Activated CD4-positive, alpha-beta T cell treated with anti-CD3 and anti-CD28 coated beads, Interleukin-2, amount 10 ng/mL, durations not matched to agents 7 days and 5 days (primary cell): ENCODE measurements around the gene RHBG. TPM values are rescaled to one million over a fixed set of nuclear protein-coding genes. Genes with fewer than 3 reads are reported as not detected.

Experiments
- CTCF ChIA-PET: fragments of 350-600 bp; sonication (Branson Sonifier 250); formaldehyde crosslinking; loops from one replicate; lab custom pipeline; 2021; ENCODE audit warnings: antibody characterized with exemption; lab: Charles Lee
- POLR2A ChIA-PET: fragments of 350-600 bp; sonication (Branson Sonifier 250); formaldehyde crosslinking; loops from one replicate; lab custom pipeline; 2021; ENCODE audit warnings: antibody characterized with exemption; lab: Charles Lee
- DNase-seq: peaks from one replicate; pipeline ENCODE4 v3.0.0-alpha.2; 2020
- H3K27ac Mint-ChIP-seq: one replicate; pipeline ENCODE4 v1.8.0; 2021; ENCODE audit warnings: mild to moderate bottlenecking, moderate library complexity, mixed read lengths
- H3K27me3 Mint-ChIP-seq: one replicate; pipeline ENCODE4 v1.8.0; 2021; ENCODE audit warnings: mixed read lengths
- H3K36me3 Mint-ChIP-seq: one replicate; pipeline ENCODE4 v1.8.0; 2021; ENCODE audit warnings: low read depth, mixed read lengths
- H3K4me1 Mint-ChIP-seq: one replicate; pipeline ENCODE4 v1.8.0; 2021; ENCODE audit warnings: mixed read lengths
- H3K4me3 Mint-ChIP-seq: one replicate; pipeline ENCODE4 v1.8.0; 2021; ENCODE audit warnings: mild to moderate bottlenecking, moderate library complexity, mixed read lengths
- H3K9me3 Mint-ChIP-seq: one replicate; pipeline ENCODE4 v1.8.0; 2021; ENCODE audit warnings: mixed read lengths
- total RNA-seq, 2 experiments: library from RNA; stranded (reverse); gene quantifications; one replicate each; pipeline ENCODE4 v1.2.3, GENCODE V29; 2021

The RHBG gene
- total RNA-seq, 2 experiments from 2014 or later = not detected

GRCh38 chr1:156379420-156380165, 10.6 kb downstream of the RHBG start:
- Mint-ChIP-seq H3K27me3 (peaks cover 2% of the 10 kb centered on the region), H3K4me1 (no peaks in the 10 kb centered on the region), H3K4me3 (no peak overlapping the region), H3K9me3 (no peaks in the 10 kb centered on the region), H3K36me3 (no peaks in the 10 kb centered on the region), H3K27ac (no peak overlapping the region)
- DNase-seq = no peak
- ChIA-PET POLR2A (no interaction called here), CTCF (interaction anchor here (0.9 to 1.4 kb wide), 2 partner anchors 15 to 66 kb away, joined by 3 to 5 read pairs; no protein-coding TSS in a partner anchor)

- Mint-ChIP-seq H3K9me3 (no peaks in the 10 kb centered on the region), H3K36me3 (no peaks in the 10 kb centered on the region), H3K4me3 (no peak overlapping the region), H3K4me1 (peaks cover 4% of the 10 kb centered on the region), H3K27ac (no peak overlapping the region), H3K27me3 (peaks cover 11% of the 10 kb centered on the region)
- POLR2A ChIA-PET = no interaction called here
- CTCF ChIA-PET = interaction anchor here (0.6 to 1.3 kb wide), 3 partner anchors 63 to 247 kb away, joined by 4 read pairs; no protein-coding TSS in a partner anchor
- DNase-seq = no peak
These were observed 13.6 kb downstream of the RHBG start for GRCh38 chr1:156382561-156382960.

GRCh38 chr1:156383023-156383422, 14.0 kb downstream of the RHBG start:
- ChIA-PET POLR2A (no interaction called here), CTCF (interaction anchor here (0.6 to 4.4 kb wide), 4 partner anchors 30 to 246 kb away, joined by 4 to 85 read pairs (median 9); no protein-coding TSS in a partner anchor)
- Mint-ChIP-seq H3K27ac (no peak overlapping the region), H3K4me3 (no peak overlapping the region), H3K36me3 (no peaks in the 10 kb centered on the region), H3K4me1 (peaks cover 4% of the 10 kb centered on the region), H3K9me3 (no peaks in the 10 kb centered on the region), H3K27me3 (peaks cover 16% of the 10 kb centered on the region)
- peak; percentile 63 for DNase-seq

- CTCF ChIA-PET = interaction anchor here (0.6 to 4.4 kb wide), 5 partner anchors 31 to 790 kb away, joined by 7 to 85 read pairs (median 26); no protein-coding TSS in a partner anchor
- peaks cover 23% of the 10 kb centered on the region for H3K27me3 Mint-ChIP-seq
- H3K27ac Mint-ChIP-seq = no peak overlapping the region
- H3K4me3 Mint-ChIP-seq = no peak overlapping the region
- peaks cover 4% of the 10 kb centered on the region for H3K4me1 Mint-ChIP-seq
- no peaks in the 10 kb centered on the region for H3K36me3 Mint-ChIP-seq
- POLR2A ChIA-PET = no interaction called here
- DNase-seq = no peak
- no peaks in the 10 kb centered on the region for H3K9me3 Mint-ChIP-seq
These were observed 15.0 kb downstream of the RHBG start for GRCh38 chr1:156384007-156384406.

GRCh38 chr1:156384658-156385057, 15.6 kb downstream of the RHBG start:
- Mint-ChIP-seq H3K4me1 (peaks cover 4% of the 10 kb centered on the region), H3K4me3 (no peak overlapping the region), H3K27ac (no peak overlapping the region), H3K36me3 (no peaks in the 10 kb centered on the region), H3K27me3 (peaks cover 29% of the 10 kb centered on the region), H3K9me3 (no peaks in the 10 kb centered on the region)
- DNase-seq = no peak
- CTCF ChIA-PET = interaction anchor here (0.6 to 4.4 kb wide), 12 partner anchors 8 to 791 kb away, joined by 3 to 85 read pairs (median 18); no protein-coding TSS in a partner anchor
- POLR2A ChIA-PET = no interaction called here

GRCh38 chr1:156385534-156386031, 16.6 kb downstream of the RHBG start:
- Mint-ChIP-seq H3K9me3 (no peaks in the 10 kb centered on the region), H3K27ac (no peak overlapping the region), H3K27me3 (peaks cover 35% of the 10 kb centered on the region), H3K4me3 (no peak overlapping the region), H3K4me1 (peaks cover 4% of the 10 kb centered on the region), H3K36me3 (no peaks in the 10 kb centered on the region)
- DNase-seq = peak; percentile 84
- POLR2A ChIA-PET = interaction anchor here (0.5 to 0.6 kb wide), 3 partner anchors 62 to 223 kb away, joined by 3 read pairs; no protein-coding TSS in a partner anchor
- CTCF ChIA-PET = interaction anchor here (0.6 to 4.4 kb wide), 61 partner anchors 9 to 343 kb away, joined by 3 to 85 read pairs (median 5); partner anchors contain the start of genes BCAN, HAPLN2, ISG20L2 and METTL25B

GRCh38 chr1:156386134-156386901, 17.3 kb downstream of the RHBG start:
- no peaks in the 10 kb centered on the region for H3K36me3 Mint-ChIP-seq
- ChIA-PET CTCF (interaction anchor here (0.6 to 4.4 kb wide), 59 partner anchors 8 to 342 kb away, joined by 3 to 85 read pairs (median 5); partner anchors contain the start of genes BCAN, HAPLN2, ISG20L2 and METTL25B), POLR2A (interaction anchor here (0.6 kb wide), 1 partner anchor 62 kb away, joined by 3 read pairs; no protein-coding TSS in a partner anchor)
- peaks cover 35% of the 10 kb centered on the region for H3K27me3 Mint-ChIP-seq
- H3K4me1 Mint-ChIP-seq = peaks cover 4% of the 10 kb centered on the region
- H3K27ac Mint-ChIP-seq = no peak overlapping the region
- no peaks in the 10 kb centered on the region for H3K9me3 Mint-ChIP-seq
- DNase-seq = no peak
- no peak overlapping the region for H3K4me3 Mint-ChIP-seq

- CTCF ChIA-PET = interaction anchor here (0.8 to 4.4 kb wide), 13 partner anchors 13 to 221 kb away, joined by 3 to 85 read pairs (median 9); no protein-coding TSS in a partner anchor
- no peak overlapping the region for H3K27ac Mint-ChIP-seq
- H3K4me1 Mint-ChIP-seq = peaks cover 4% of the 10 kb centered on the region
- H3K9me3 Mint-ChIP-seq = no peaks in the 10 kb centered on the region
- no peak overlapping the region for H3K4me3 Mint-ChIP-seq
- no peak for DNase-seq
- peaks cover 35% of the 10 kb centered on the region for H3K27me3 Mint-ChIP-seq
- no peaks in the 10 kb centered on the region for H3K36me3 Mint-ChIP-seq
- POLR2A ChIA-PET = no interaction called here
These were observed 18.2 kb downstream of the RHBG start for GRCh38 chr1:156386949-156387869.

- peaks cover 35% of the 10 kb centered on the region for H3K27me3 Mint-ChIP-seq
- ChIA-PET POLR2A (no interaction called here), CTCF (no interaction called here)
- H3K36me3 Mint-ChIP-seq = no peaks in the 10 kb centered on the region
- H3K4me3 Mint-ChIP-seq = no peak overlapping the region
- no peak overlapping the region for H3K27ac Mint-ChIP-seq
- peaks cover 4% of the 10 kb centered on the region for H3K4me1 Mint-ChIP-seq
- DNase-seq = no peak
- no peaks in the 10 kb centered on the region for H3K9me3 Mint-ChIP-seq
These were observed 18.8 kb downstream of the RHBG start for GRCh38 chr1:156387870-156388173.

- H3K9me3 Mint-ChIP-seq = no peaks in the 10 kb centered on the region
- ChIA-PET CTCF (interaction anchor here (1.0 to 1.2 kb wide), 2 partner anchors 26 to 58 kb away, joined by 3 to 4 read pairs; no protein-coding TSS in a partner anchor), POLR2A (interaction anchor here (0.7 kb wide), 1 partner anchor 49 kb away, joined by 3 read pairs; no protein-coding TSS in a partner anchor)
- no peak overlapping the region for H3K27ac Mint-ChIP-seq
- H3K27me3 Mint-ChIP-seq = peaks cover 35% of the 10 kb centered on the region
- DNase-seq = no peak
- H3K36me3 Mint-ChIP-seq = no peaks in the 10 kb centered on the region
- no peak overlapping the region for H3K4me3 Mint-ChIP-seq
- H3K4me1 Mint-ChIP-seq = peaks cover 4% of the 10 kb centered on the region
These were observed 19.4 kb downstream of the RHBG start for GRCh38 chr1:156388174-156389137.

GRCh38 chr1:156389311-156389710, 20.3 kb downstream of the RHBG start:
- Mint-ChIP-seq H3K27me3 (peaks cover 35% of the 10 kb centered on the region), H3K27ac (no peak overlapping the region), H3K4me1 (peaks cover 4% of the 10 kb centered on the region), H3K4me3 (no peak overlapping the region), H3K36me3 (no peaks in the 10 kb centered on the region), H3K9me3 (no peaks in the 10 kb centered on the region)
- DNase-seq = no peak
- ChIA-PET CTCF (interaction anchor here (1.0 to 1.3 kb wide), 3 partner anchors 25 to 57 kb away, joined by 3 to 4 read pairs (median 4); no protein-coding TSS in a partner anchor), POLR2A (interaction anchor here (0.7 kb wide), 1 partner anchor 48 kb away, joined by 3 read pairs; no protein-coding TSS in a partner anchor)
